OCI-LY1 (cell line): ENCODE measurements around the gene KMT5C.

Experiments used
- H2AFZ ChIP-seq: fragments of 200-600 bp; sonication (generic), shearing (Covaris generic); 2 replicates; pipeline ENCODE4 v1.6.0; 2014; ENCODE audit warnings: antibody characterized with exemption, mild to moderate bottlenecking, low read length
- H3F3A ChIP-seq: fragments of 200-600 bp; sonication (generic), shearing (Covaris generic); 2 replicates; pipeline ENCODE4 v1.6.0; 2014; ENCODE audit warnings: mild to moderate bottlenecking, antibody characterized with exemption, low read length, moderate library complexity; ENCODE audit not compliant: insufficient read depth
- H3K27ac ChIP-seq: fragments of 200-600 bp; sonication (generic); 2 replicates; pipeline ENCODE4 v1.5.1; 2014; ENCODE audit warnings: low read length, mixed run types, mild to moderate bottlenecking, low read depth; ENCODE audit not compliant: poor library complexity, severe bottlenecking
- H3K27me3 ChIP-seq: fragments of 200-600 bp; sonication (generic); 2 replicates; pipeline ENCODE4 v1.6.0; 2014; ENCODE audit warnings: antibody characterized with exemption, mild to moderate bottlenecking, low read length, moderate library complexity; ENCODE audit not compliant: insufficient read depth
- H3K36me3 ChIP-seq: fragments of 200-600 bp; sonication (generic); 2 replicates; pipeline ENCODE4 v1.6.1; 2014; ENCODE audit warnings: mild to moderate bottlenecking, antibody characterized with exemption, low read length, moderate library complexity, mixed read lengths; ENCODE audit not compliant: insufficient read depth
- H3K4me1 ChIP-seq: fragments of 200-600 bp; sonication (generic); 2 replicates; pipeline ENCODE4 v1.5.1; 2014; ENCODE audit warnings: mild to moderate bottlenecking, low read length, moderate library complexity; ENCODE audit not compliant: insufficient read depth, severe bottlenecking
- H3K4me2 ChIP-seq: fragments of 200-600 bp; sonication (generic), shearing (Covaris generic); 2 replicates; pipeline ENCODE4 v1.6.1; 2014; ENCODE audit warnings: low read length
- H3K4me3 ChIP-seq: fragments of 200-600 bp; sonication (generic); 2 replicates; pipeline ENCODE4 v1.5.1; 2014; ENCODE audit warnings: low read length, low read depth, mild to moderate bottlenecking, mixed read lengths; ENCODE audit not compliant: poor library complexity, severe bottlenecking
- H3K79me2 ChIP-seq: fragments of 200-600 bp; shearing (Covaris generic); 2 replicates; pipeline ENCODE4 v1.6.1; 2016; ENCODE audit warnings: mixed run types, low read length, mixed read lengths; ENCODE audit not compliant: insufficient read depth
- H3K9ac ChIP-seq: fragments of 200-600 bp; sonication (generic), shearing (Covaris generic); 2 replicates; pipeline ENCODE4 v1.6.1; 2014; ENCODE audit warnings: mild to moderate bottlenecking, low read length, mixed read lengths
- H3K9me2 ChIP-seq: fragments of 200-600 bp; sonication (generic), shearing (Covaris generic); 2 replicates; pipeline ENCODE4 v1.6.1; 2014; ENCODE audit warnings: low read depth, mild to moderate bottlenecking, low read length, mixed read lengths
- H3K9me3 ChIP-seq: fragments of 200-600 bp; shearing (Covaris generic); 2 replicates; pipeline ENCODE4 v1.6.1; 2014; ENCODE audit warnings: low read length, mixed read lengths
- H4K20me1 ChIP-seq: fragments of 200-600 bp; sonication (generic), shearing (Covaris generic); 2 replicates; pipeline ENCODE4 v1.6.0; 2016; ENCODE audit warnings: mild to moderate bottlenecking, low read length; ENCODE audit not compliant: insufficient read depth
- CTCF ChIP-seq: fragments of 200-600 bp; sonication (generic), shearing (Covaris generic); IDR thresholded peaks from 2 replicates; pipeline ENCODE4 v1.5.1; 2017; ENCODE audit warnings: mild to moderate bottlenecking, antibody characterized with exemption, low read length, moderate library complexity, mixed read lengths
- EZH2 ChIP-seq: fragments of 200-600 bp; sonication (generic), shearing (Covaris generic); IDR thresholded peaks from 2 replicates; pipeline ENCODE4 v1.8.0; 2017; ENCODE audit warnings: borderline replicate concordance, mixed run types, mild to moderate bottlenecking, antibody characterized with exemption, low read length, moderate library complexity, mixed read lengths

Gene KMT5C

GRCh38 chr19:55333870-55334269 is 5.8 kb upstream of the KMT5C start:
- no peaks in the 10 kb centered on the region for H3K27me3 ChIP-seq
- H3K27ac ChIP-seq, result no peak overlapping the region
- no peaks in the 10 kb centered on the region for H4K20me1 ChIP-seq
- no peaks in the 10 kb centered on the region for H3F3A ChIP-seq
- H3K9me3 ChIP-seq, result no peaks in the 10 kb centered on the region
- H3K36me3 ChIP-seq, result no peaks in the 10 kb centered on the region
- H3K4me2 ChIP-seq, result no peak overlapping the region
- no peak overlapping the region for H2AFZ ChIP-seq
- TF ChIP-seq EZH2 (no peak), CTCF (no peak)
- peaks cover 8% of the 10 kb centered on the region for H3K4me1 ChIP-seq
- no peak overlapping the region for H3K9ac ChIP-seq
- no peak overlapping the region for H3K4me3 ChIP-seq
- H3K9me2 ChIP-seq, result no peaks in the 10 kb centered on the region
- H3K79me2 ChIP-seq, result no peaks in the 10 kb centered on the region

GRCh38 chr19:55336101-55336500 is 3.6 kb upstream of the KMT5C start:
- no peak overlapping the region for H3K9ac ChIP-seq
- H3K4me2 ChIP-seq, result no peak overlapping the region
- no peaks in the 10 kb centered on the region for H3F3A ChIP-seq
- no peak overlapping the region for H3K27ac ChIP-seq
- no peak for TF ChIP-seq CTCF
- no peaks in the 10 kb centered on the region for H3K9me3 ChIP-seq
- no peaks in the 10 kb centered on the region for H4K20me1 ChIP-seq
- no peaks in the 10 kb centered on the region for H3K9me2 ChIP-seq
- H3K4me3 ChIP-seq, result no peak overlapping the region
- H2AFZ ChIP-seq, result no peak overlapping the region
- H3K27me3 ChIP-seq, result no peaks in the 10 kb centered on the region
- no peaks in the 10 kb centered on the region for H3K36me3 ChIP-seq
- no peaks in the 10 kb centered on the region for H3K79me2 ChIP-seq
- peaks cover 19% of the 10 kb centered on the region for H3K4me1 ChIP-seq

DNA sequence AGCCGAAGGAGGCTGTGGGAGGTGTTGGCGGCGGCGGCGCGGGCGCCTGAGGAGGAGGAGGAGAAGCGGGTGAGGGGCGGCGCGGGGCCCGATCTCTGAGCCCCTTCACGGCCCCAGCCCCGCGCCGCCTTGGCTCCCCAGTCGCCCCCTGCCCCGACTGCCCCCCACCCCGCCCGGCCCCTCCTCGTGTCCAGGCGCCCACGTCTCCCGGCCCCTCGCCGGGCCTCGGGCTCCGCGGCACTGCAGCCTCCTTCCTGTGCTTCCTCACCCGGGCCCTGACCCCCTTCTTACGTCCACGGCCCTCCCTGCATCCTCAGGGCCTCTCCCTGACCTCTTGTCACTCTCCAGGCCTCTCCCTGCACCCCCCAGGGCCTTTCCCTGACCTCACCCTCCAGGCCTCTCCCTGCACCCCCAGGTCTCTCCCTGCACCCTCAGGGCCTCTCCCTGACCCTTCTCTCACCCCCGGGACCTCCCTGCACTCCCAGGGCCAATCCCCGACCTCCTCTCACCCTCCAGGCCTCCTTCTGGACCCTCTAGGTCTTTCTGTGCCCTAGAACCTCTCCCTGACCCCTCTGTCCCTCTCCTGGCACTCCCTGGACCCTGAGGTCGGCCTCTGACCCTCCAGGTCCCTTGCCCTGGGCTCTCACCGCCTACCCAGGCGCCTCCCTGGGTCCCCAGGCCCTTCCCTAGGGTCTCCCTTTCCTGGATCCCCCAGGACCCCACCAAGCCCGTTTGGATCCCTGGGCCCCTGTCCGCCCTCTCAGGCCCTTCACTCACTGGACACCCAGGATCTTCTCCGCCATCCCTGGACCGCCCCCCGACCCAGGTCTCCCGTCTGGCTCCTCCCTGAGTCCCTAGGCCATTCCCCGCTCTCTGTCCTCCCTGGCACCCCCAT is 460 bp downstream of the KMT5C start:
- H3F3A ChIP-seq, result no peaks in the 10 kb centered on the region
- peak overlapping the region; percentile 89 for H3K4me2 ChIP-seq
- no peaks in the 10 kb centered on the region for H3K9me2 ChIP-seq
- no peaks in the 10 kb centered on the region for H3K27me3 ChIP-seq
- no peak overlapping the region for H2AFZ ChIP-seq
- TF ChIP-seq CTCF (no peak), EZH2 (no peak)
- H3K79me2 ChIP-seq, result no peaks in the 10 kb centered on the region
- H3K9me3 ChIP-seq, result no peaks in the 10 kb centered on the region
- peaks cover 14% of the 10 kb centered on the region for H3K36me3 ChIP-seq
- H4K20me1 ChIP-seq, result no peaks in the 10 kb centered on the region
- no peak overlapping the region for H3K27ac ChIP-seq
- H3K9ac ChIP-seq, result peak overlapping the region; percentile 85
- H3K4me3 ChIP-seq, result peak overlapping the region; percentile 73
- peaks cover 25% of the 10 kb centered on the region for H3K4me1 ChIP-seq
